K562 (cell line): ENCODE results near the gene MAP3K14.

ENCODE experiments used
- ARID2 ChIP-seq: fragments of 450-650 bp; IDR thresholded peaks from 2 replicates; pipeline ENCODE4 v1.6.1; 2017; ENCODE audit warnings: antibody characterized with exemption, mild to moderate bottlenecking
- ATF7 ChIP-seq: fragments of 450-650 bp; IDR thresholded peaks from 2 replicates; pipeline ENCODE4 v1.7.1; 2014; ENCODE audit warnings: mild to moderate bottlenecking, moderate library complexity
- CBX8 ChIP-seq: fragments of 200-600 bp; sonication (generic); IDR thresholded peaks from 2 replicates; pipeline ENCODE4 v1.6.1; 2012; ENCODE audit warnings: borderline replicate concordance, mixed run types, low read depth, mild to moderate bottlenecking, moderate library complexity, mixed read lengths, low read length, control low read depth, inconsistent platforms; ENCODE audit not compliant: poor library complexity, severe bottlenecking; ENCODE audit errors: extremely low read depth
- DDX20 ChIP-seq: fragments of 450-650 bp; IDR thresholded peaks from 2 replicates; pipeline ENCODE4 v1.6.1; 2016; ENCODE audit warnings: missing genetic modification characterization, low read depth, mild to moderate bottlenecking, missing compliant biosample characterization, moderate library complexity
- EZH2 ChIP-seq: IDR thresholded peaks from 2 replicates; pipeline ENCODE4 v1.6.1; 2012; ENCODE audit warnings: low read depth, mild to moderate bottlenecking, inconsistent platforms, low read length, borderline replicate concordance
- KDM1A ChIP-seq, 2 experiments: fragments of 450-650 bp; IDR thresholded peaks; 2 replicates each; pipeline ENCODE4 v1.6.1; 2016; ENCODE audit warnings: mild to moderate bottlenecking in 2 of 2
- NR2C1 ChIP-seq, 2 experiments: fragments of 450-650 bp; IDR thresholded peaks; 2 replicates each; pipeline ENCODE4 v1.6.1; 2017; ENCODE audit warnings: mild to moderate bottlenecking in 2 of 2, antibody characterized with exemption in 1 of 2, inconsistent platforms in 1 of 2, missing compliant biosample characterization in 1 of 2, missing genetic modification characterization in 1 of 2
- POLR2AphosphoS5 ChIP-seq: IDR thresholded peaks from 2 replicates; pipeline ENCODE4 v1.6.1; 2011; ENCODE audit warnings: mild to moderate bottlenecking, low read depth, low read length, moderate library complexity; ENCODE audit not compliant: control insufficient read depth, insufficient read depth
- RFX5 ChIP-seq: IDR thresholded peaks from 2 replicates; pipeline ENCODE4 v1.6.1; 2011; ENCODE audit warnings: low read depth, mild to moderate bottlenecking, improper control_type of control experiment, low read length
- SMAD1 ChIP-seq: fragments of 150-350 bp; IDR thresholded peaks from 2 replicates; pipeline ENCODE4 v1.6.1; 2014; ENCODE audit warnings: low read length, low read depth; ENCODE audit not compliant: partially characterized antibody
- TF ChIP-seq, protein P1 (sequence below): fragments of 250-450 bp; sonication (Bioruptor Pico); IDR thresholded peaks from 2 replicates; pipeline ENCODE4 v1.4.0; 2020; ENCODE audit warnings: mild to moderate bottlenecking, moderate library complexity
- TF ChIP-seq, protein P2 (sequence below), 3 experiments: IDR thresholded peaks in 2 of 3; conservative IDR thresholded peaks in 1 of 3; 2 replicates each; pipeline ENCODE4 v1.5.1; 2011 to 2012; ENCODE audit warnings: low read length in 3 of 3, mild to moderate bottlenecking in 3 of 3, control low read depth in 2 of 3, improper control_type of control experiment in 1 of 3, inconsistent platforms in 1 of 3, low read depth in 1 of 3, mixed read lengths in 1 of 3, moderate library complexity in 1 of 3; ENCODE audit not compliant: insufficient read depth in 2 of 3
- TF ChIP-seq, protein P3 (sequence below): IDR thresholded peaks from 3 replicates; pipeline ENCODE4 v1.6.1; 2011; ENCODE audit warnings: borderline replicate concordance, mild to moderate bottlenecking, moderate library complexity; ENCODE audit not compliant: insufficient read length; ENCODE audit errors: extremely low read depth

DNA sequence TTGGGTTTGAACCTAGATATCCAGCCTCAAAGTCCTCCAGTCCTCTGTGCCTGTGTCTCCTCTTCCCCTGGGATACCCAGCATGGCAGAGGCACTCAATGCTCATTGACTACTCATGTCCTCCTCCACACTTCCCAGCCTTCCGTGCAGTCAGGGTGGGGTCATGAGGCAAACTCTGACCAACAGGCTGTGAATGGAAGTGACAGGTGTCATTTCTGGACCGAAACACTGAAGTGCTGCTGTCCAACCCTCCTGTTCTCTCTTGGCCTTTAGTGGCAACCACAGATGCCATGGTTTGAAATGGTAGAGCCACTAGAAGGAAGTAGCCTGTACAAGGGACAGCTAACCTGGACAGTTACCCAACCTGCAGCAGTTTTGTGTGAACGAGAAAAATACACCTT is 46.7 kb upstream of the MAP3K14 start:
- TF ChIP-seq, protein P1, sequence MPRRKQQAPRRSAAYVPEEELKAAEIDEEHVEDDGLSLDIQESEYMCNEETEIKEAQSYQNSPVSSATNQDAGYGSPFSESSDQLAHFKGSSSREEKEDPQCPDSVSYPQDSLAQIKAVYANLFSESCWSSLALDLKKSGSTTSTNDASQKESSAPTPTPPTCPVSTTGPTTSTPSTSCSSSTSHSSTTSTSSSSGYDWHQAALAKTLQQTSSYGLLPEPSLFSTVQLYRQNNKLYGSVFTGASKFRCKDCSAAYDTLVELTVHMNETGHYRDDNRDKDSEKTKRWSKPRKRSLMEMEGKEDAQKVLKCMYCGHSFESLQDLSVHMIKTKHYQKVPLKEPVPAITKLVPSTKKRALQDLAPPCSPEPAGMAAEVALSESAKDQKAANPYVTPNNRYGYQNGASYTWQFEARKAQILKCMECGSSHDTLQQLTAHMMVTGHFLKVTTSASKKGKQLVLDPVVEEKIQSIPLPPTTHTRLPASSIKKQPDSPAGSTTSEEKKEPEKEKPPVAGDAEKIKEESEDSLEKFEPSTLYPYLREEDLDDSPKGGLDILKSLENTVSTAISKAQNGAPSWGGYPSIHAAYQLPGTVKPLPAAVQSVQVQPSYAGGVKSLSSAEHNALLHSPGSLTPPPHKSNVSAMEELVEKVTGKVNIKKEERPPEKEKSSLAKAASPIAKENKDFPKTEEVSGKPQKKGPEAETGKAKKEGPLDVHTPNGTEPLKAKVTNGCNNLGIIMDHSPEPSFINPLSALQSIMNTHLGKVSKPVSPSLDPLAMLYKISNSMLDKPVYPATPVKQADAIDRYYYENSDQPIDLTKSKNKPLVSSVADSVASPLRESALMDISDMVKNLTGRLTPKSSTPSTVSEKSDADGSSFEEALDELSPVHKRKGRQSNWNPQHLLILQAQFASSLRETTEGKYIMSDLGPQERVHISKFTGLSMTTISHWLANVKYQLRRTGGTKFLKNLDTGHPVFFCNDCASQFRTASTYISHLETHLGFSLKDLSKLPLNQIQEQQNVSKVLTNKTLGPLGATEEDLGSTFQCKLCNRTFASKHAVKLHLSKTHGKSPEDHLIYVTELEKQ = no peak
- TF ChIP-seq ARID2 (no peak), CBX8 (no peak), NR2C1 (IDR thresholded peaks at IDR 0.05) (no peak), NR2C1 (tag; IDR thresholded peaks at IDR 0.05) (no peak), POLR2AphosphoS5 (no peak), ATF7 (no peak), DDX20 (tag) (no peak), SMAD1 (no peak), RFX5 (no peak), EZH2 (no peak), KDM1A (IDR thresholded peaks at IDR 0.05) (no peak)
- TF ChIP-seq, protein P2, sequence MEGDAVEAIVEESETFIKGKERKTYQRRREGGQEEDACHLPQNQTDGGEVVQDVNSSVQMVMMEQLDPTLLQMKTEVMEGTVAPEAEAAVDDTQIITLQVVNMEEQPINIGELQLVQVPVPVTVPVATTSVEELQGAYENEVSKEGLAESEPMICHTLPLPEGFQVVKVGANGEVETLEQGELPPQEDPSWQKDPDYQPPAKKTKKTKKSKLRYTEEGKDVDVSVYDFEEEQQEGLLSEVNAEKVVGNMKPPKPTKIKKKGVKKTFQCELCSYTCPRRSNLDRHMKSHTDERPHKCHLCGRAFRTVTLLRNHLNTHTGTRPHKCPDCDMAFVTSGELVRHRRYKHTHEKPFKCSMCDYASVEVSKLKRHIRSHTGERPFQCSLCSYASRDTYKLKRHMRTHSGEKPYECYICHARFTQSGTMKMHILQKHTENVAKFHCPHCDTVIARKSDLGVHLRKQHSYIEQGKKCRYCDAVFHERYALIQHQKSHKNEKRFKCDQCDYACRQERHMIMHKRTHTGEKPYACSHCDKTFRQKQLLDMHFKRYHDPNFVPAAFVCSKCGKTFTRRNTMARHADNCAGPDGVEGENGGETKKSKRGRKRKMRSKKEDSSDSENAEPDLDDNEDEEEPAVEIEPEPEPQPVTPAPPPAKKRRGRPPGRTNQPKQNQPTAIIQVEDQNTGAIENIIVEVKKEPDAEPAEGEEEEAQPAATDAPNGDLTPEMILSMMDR (IDR thresholded peaks at IDR 0.05 in 2 of 3, conservative IDR thresholded peaks at IDR 0.05 in 1 of 3; ENCODE audit: insufficient read depth in 2 of 3, low read depth in 1 of 3, low read length in 3 of 3) = no peak
- TF ChIP-seq, protein P3, sequence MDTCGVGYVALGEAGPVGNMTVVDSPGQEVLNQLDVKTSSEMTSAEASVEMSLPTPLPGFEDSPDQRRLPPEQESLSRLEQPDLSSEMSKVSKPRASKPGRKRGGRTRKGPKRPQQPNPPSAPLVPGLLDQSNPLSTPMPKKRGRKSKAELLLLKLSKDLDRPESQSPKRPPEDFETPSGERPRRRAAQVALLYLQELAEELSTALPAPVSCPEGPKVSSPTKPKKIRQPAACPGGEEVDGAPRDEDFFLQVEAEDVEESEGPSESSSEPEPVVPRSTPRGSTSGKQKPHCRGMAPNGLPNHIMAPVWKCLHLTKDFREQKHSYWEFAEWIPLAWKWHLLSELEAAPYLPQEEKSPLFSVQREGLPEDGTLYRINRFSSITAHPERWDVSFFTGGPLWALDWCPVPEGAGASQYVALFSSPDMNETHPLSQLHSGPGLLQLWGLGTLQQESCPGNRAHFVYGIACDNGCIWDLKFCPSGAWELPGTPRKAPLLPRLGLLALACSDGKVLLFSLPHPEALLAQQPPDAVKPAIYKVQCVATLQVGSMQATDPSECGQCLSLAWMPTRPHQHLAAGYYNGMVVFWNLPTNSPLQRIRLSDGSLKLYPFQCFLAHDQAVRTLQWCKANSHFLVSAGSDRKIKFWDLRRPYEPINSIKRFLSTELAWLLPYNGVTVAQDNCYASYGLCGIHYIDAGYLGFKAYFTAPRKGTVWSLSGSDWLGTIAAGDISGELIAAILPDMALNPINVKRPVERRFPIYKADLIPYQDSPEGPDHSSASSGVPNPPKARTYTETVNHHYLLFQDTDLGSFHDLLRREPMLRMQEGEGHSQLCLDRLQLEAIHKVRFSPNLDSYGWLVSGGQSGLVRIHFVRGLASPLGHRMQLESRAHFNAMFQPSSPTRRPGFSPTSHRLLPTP = no peak
